Cerebellar nuclear complex (tissue), 1 donor: ENCODE data around the gene FUOM.

Experiments
- DNase-seq, 2 experiments: peaks; one replicate each; lab custom pipeline; 2025; lab: John Stamatoyannopoulos, UW

Gene FUOM, protein sequence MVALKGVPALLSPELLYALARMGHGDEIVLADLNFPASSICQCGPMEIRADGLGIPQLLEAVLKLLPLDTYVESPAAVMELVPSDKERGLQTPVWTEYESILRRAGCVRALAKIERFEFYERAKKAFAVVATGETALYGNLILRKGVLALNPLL

DNA sequence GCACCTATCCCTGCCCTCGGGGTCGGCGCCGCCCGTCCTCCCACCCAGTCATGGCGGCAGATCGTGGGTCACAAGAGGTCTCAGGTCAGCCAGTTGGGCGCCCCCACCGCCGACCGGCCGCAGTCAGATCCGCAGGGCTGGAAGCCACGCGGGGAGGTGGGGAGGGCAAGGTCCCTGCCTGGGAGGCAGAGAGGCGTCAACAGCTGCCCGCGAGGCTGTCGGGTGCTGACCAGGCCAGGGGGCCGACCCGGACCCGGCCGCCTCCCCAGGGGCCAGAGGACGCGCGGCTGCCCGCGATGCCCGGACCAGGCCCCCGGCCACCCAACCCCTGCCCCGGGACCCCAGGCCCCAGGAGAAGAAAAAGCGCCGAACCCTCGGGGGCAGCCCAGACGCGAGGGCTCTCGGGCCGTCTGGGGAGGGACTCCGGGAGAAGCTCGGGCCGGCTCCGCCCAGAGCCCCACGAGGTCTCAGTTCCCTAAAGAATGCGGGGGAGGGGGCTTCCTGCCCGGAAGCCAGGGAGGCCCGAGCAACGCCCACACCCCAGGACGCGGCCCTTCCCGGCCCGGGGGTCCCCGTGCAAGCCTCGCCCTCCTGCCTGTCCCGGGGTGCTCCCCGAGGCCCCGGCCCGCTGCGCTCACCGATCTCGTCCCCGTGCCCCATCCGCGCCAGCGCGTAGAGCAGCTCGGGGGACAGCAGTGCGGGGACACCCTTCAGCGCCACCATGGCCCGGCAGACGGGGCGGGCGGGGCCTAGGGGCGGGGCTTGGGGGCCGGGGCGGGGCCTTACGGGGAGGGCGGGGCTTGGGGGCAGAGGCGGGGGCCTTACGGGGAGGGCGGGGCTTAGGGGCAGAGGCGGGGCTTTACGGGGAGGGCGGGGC is at the start of gene FUOM:
Gene FUOM, minus strand, starts transcription at position 735 of the 877 bp plus-strand sequence. Its CDS starts 12 bp downstream, at position 723.
- DNase-seq, result no peak

DNA sequence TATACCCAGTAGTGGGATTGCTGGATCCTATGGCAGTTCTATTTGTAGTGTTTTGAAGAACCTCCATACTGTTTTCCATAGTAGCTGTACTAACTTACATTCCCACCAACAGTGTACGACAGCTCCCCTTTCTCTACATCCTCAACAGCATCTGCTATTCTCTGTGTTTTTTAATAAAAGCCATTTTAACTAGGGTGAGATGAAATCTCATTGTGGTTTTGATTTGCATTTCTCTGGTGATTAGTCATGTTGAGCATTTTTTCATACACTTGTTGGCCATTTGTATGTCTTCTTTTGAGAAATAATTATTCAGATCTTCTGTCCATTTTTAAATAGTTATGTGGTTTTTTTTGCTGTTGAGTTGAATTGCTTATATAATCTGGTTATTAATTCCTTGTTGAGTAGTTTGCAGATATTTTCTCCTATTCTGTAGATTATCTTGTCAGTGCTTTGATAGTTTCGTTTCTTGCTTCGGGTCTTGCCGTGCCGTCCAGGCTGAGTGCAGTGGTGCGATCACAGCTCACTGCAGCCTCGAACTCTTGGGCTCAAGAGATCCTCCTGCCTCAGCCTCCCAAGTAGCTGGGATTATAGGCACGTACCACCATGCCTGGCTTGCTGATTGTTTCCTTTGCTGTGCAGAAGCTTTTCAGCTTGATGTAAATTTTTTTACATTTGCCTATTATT is 48.2 kb upstream of the FUOM start:
- DNase-seq, result no peak

DNA sequence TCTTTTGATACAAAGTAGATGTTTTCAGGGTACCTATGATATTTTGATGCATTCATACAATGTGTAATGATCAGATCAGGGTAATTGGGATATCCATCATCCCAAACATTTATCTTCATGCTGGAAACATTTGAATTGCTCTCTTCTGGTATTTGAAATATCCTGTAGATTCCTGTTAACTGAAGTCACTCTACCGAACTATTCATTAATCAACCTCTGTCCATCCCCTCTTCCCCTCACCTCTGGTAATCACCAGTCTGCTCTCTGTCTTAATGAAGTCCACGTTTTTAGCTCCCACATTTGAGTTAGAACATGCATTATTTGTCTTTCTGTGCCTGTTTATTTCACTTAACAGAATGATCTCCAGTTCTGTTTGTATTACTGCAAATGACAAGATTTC is 47.5 kb upstream of the FUOM start:
- DNase-seq, result no peak

DNA sequence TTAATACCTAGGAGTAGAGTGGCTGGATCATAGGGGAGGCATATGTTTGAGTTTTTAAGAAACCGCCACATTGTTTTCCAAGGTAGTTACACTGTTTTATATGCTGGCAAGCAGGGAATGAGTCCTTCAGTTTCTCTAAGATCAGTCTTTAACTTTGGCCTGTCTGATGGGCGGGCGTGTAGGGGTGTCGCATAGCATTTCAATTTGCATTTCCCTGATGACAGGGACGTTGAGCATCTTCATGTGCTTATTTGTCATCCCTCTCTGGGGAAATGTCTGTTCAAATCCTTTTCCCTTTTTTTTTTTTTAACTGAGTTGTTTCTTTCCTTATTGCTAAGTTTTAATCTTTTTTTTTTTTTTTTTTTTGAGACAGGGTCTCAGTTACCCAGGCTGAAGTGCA is 46.0 kb upstream of the FUOM start:
- no peak for DNase-seq

DNA sequence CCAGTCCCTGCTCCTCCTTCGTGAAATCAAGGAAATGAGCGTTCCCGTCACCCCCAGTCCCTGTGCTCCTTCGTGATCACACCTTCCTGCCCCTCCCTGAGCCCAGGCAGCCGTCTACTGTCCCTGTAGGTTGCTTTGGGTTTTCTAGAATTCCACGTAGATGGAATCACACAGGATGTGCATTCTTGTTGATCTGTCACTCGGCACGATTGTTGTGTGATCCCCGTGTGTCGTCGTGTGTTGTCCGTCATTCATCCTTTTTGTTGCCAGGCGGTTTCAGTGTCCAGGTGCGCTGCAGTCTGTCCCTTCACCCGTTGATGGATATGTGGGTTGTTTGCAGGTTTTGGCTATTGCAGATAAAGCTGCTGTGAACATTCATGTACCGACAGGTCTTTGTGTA is 45.5 kb upstream of the FUOM start:
- DNase-seq, result no peak

DNA sequence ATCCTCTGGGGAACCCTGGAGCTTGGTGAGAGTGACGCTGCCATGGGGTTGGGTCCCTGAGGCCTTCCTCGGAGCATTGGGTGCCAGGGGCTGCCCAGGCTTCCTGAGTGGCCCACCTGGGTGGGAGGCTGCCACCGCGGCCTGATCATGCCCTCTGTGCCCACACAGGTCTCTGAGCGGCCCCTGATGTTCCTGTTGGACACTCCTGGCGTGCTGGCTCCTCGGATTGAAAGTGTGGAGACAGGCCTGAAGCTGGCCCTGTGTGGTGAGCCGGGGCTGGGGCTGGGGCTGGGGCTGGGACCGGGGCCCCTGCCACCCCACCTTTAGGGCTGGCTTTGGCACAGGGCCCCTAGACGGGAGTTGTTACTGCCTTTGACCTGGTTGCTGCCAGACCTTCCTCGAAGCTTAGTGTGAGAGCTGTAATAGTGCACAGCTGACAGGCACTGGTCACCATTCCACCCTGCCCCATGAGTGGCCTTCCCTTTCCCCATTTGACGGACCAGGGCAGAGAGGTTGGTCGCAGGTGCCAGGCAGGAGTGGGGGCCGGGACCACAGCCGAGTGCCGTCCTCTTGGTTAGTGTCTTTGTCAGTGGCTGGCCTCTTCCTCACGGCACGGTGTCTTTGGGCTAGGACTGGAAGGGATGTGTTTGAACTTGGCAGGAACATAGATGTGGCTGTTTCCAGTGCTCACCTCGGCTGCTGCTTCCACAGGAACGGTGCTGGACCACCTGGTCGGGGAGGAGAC is 44.3 kb upstream of the FUOM start:
- no peak for DNase-seq

DNA sequence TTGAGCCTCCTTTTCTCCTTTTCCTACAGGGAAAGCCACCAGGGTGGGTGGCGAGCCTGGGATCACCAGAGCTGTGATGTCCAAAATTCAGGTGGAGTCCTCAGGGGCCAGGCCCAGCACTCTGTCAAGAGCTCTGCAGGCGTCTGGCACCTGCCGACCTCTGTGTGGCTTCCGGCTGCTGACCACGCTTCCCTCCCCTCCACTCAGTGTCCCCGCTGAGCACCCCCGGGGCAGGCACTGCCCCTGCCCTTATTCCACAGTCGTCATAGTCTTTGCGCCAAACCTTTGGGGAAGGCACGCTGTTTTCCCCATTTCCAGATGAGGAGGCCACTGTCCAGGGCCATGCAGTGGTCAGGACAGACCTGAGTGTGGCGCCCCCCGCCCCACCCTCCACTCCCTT is 43.7 kb upstream of the FUOM start:
- no peak for DNase-seq

DNA sequence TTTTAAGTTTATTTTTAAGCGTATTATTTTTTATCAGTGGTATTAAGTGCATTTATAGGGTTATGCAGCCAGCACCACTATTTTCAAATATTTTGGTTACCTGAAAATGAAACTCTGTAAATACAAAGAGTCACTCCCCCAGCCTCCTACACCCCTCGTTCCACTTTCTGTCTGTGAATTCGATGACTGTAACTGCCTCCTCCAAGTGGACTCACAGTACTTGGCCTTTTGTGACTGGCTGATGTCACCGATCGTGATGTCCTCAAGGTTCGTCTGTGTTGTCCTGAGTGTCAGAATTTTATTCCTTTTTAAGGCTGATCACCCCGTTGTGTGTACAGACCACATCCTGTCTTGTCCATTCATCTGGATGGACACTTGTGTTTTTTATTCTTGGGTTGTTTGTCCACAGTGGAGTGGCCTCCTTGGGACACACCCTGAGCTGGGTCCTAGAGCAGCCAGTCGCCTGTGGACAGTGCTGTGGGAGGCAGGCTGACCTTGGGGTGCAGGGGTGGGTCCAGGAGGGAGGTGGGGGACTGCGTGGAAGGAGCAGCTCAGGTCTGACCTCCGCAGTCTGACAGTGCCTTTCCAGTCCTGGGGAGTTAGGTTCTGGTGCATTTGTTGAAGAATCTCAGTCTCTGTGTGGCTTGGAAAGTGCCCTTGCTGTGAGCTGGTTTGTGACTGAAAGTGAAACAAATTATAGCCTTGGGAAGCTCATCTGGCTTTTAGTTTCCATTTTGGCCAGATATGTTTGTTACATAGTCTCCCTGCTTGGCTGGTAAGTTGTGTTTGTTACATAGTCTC is 43.0 kb upstream of the FUOM start:
- no peak for DNase-seq

DNA sequence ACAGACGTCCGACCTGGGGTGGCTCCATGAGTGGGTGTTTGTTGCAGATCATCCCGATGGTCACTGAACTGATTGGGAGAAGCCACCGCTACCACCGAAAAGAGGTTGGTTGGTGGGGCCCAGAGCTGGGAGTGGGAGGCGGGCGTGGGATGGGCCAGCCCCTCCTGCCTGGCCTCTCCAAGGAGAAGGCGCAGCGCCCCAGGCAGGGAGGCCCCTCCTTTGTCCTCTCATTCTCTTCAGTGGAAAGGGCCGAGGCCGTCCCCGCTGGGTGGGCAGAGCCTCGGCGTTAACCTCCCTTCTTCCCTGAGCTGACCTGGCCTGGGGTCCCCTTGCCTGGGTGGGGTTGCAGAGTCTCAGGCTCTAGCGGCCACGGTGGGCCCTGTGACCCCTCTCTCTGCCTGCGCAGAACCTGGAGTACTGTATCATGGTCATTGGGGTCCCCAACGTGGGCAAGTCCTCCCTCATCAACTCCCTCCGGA is 41.3 kb upstream of the FUOM start:
- DNase-seq, result no peak

DNA sequence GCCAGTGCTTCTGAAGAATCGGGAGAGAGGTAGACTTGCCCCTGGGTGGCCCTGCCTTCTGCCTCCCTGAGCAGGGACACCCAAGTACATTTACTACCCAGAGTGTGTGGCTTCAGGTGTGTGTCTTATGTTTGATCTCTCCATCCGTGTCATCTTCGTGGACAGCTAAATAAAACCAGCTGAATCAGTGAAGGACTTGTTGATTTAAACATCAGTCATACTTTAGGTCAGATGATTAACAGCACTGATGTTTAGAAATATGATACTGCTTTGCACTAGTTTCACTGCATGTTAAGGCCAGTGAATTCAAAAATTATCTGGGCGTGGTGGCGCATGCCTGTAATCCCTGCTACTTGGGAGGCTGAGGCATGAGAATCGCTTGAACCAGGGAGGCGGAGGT is 40.1 kb upstream of the FUOM start:
- DNase-seq, result no peak

DNA sequence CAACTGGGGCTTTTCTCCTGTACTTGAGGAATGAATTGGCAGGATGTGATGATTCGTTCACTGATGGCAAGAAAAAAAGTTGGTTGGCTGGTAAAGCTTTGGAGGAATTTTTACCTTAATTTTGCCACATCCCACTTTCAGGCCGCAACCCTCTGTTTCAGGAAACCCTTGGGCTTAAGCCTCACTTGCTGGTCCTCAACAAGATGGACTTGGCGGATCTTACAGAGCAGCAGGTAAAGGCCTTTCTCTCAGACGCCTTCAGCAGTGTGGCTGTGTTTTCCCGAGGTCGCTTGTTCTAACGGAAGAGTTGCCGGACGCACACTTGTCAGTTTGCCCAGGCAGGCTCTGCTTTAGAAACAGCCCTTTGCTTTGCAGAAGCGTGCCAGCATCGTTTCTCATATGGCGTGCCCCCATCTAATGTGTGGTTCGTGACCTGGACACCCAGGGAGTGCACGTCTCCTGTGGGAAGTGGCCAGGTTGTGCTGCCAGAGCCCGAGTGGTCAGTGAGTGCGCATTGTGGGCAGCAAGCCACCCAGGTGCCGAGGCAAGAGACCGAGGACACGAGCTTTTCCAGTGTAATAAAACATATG is 38.3 kb upstream of the FUOM start:
- DNase-seq, result no peak

DNA sequence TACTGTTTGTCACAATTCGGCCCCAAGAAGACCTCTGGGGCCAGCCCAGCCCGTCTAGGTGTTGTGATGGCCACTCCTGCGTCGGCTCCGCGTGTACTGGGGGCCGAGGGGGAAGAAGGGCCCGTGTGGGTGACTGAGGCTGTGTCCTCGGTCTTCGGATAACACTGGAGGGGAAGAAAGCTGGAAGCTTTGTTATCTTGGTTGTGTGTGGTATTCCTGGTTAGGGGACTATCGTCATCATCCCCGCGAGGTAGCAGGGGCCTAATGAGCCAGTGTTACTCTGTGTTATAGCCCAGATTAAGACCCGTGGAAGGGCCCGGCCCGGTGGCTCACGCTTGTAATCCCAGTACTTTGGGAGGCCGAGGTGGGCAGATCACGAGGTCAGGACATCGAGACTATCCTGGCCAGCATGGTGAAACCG is 37.0 kb upstream of the FUOM start:
- DNase-seq, result no peak

DNA sequence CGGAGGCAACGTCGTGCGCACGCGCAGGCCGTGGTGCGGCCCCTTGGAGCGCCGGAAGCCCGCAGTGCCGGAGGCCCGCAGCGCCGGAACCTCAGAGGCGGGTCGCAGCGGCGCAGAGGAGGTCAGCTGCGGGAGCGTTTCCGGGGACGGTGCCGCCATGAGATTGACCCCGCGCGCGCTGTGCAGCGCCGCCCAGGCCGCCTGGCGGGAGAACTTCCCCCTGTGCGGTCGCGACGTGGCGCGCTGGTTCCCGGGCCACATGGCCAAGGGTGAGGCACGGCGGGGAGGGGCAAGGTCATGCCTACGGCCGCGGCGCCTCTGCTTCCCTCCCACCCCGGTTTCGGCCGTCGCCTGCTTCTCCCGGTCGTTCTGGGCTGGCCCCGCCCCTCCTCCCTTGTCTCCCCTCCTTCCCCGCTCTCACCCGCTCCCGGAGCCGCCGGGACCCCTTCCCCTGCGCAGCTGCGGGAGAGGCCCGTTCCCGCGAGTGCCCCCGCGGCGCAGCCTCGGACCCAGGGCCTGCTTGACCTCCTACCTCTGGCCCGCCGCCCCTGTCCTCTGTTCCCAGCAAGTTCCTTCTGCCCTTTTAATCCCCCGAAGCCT is 36.3 kb upstream of the FUOM start, which contains the start of gene MTG1:
Gene MTG1, plus strand, starts transcription at position 94 of the 600 bp plus-strand sequence. Its CDS starts 64 bp downstream, at position 158.
- peak; percentile 38 to 68 for DNase-seq

DNA sequence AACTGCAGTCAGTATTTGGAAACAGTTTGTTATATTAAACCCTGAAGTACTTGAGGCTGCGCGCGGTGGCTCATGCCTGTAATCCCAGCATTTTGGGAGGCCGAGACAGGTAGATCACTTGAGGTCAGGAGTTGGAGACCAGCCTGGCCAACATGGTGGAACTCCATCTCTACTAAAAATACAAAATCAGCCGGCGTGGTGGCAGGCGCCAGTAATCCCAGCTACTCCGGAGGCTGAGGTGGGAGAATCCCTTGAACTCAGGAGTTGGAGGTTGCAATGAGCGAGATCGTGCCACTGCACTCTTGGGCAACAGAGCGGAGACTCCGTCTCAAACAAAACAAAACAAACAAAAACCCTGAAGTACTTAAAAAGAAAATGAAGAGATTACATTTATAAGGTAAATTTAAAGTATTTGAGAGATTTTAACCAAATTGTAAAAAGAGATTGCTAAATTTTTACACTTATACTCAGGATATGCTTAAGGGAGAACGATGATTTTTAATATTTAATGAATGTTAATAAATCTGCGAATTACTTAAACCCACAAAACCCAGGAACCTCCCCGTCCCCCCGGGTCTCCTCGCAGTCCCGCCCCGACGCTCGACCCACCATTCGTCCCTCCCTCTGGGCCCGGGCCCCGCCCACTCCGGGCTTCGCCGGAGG is 35.7 kb upstream of the FUOM start:
- DNase-seq, result no peak

DNA sequence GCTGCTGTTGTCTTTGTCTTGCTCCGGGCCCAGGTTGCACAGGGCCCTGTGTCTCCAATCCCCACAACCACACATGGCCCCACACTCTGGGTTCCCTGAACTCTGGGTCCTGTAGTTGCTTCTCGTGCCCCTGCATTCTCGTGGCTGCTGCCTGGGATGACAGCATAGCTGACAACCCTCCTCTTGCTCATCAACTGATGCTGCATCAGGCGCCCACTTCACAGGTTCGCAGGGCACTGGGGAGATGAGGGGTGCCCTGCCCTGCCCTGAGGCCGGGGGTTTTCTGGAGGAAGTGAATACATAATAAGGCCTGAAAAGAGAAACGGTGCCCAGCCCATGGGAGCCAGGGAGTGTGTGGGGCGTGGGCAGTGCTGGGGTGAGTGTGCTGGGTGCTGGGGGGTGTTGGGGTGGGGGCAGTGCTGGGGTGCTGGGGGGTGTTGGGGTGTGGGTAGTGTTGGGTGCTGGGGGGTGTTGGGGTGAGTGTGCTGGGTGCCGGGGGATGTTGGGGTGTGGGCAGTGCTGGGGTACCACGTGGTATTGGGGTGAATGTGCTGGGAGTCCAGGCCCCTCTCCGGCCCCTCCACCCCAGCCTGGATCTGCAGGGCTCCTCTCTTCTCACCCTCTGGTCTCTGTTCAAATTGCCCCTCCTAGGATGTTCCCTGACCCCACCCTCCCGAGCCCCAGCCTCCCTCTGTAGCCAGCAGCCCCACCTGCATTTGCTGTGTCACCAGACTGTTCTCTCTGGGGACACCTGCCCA is 34.1 kb upstream of the FUOM start:
- DNase-seq, result no peak

DNA sequence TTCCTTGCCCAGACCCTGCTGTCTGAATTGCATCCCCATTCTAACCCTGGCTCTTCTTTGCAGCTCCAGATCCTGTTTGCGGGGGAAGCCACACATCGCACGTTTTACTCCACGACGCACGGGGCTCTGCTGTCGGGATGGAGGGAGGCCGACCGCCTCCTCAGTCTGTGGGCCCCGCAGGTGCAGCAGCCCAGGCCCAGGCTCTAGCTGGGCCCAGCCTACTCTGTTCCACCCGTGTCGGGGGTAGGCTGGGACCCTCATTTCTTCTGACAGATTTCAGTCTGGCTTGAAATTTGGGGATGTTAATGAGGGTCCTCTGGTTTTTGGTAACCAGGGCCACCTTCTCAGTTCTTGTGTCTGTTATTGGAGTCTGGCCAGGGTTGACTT is 33.4 kb upstream of the FUOM start:
- DNase-seq, result no peak

DNA sequence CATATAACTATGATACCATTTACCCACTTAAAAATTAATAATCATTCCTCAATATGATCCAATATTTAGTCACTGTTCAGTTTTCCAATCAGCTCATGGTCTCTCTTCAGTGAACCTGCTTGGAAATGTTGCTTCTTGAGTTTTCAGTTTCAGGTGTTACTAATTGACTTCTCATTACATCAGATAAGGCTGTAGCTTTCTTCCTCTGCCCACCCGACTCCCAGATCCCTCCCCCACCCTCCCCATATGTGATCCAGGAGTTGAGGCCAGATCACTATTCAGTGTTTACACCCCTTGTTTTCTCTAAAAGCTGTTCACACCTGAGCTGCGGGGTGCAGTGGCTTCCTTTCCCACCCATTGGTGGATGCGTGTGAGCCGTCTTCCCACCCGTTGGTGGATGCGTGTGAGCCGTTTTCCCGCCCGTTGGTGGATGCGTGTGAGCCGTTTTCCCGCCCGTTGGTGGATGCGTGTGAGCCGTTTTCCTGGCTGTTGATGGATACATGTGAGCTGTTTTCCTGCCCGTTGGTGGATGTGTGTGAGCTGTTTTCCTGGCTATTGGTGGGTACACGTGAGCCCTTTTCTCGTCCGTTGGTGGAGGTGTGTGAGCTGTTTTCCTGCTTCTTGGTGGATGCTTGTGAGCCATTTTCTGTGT is 32.9 kb upstream of the FUOM start:
- DNase-seq, result no peak

DNA sequence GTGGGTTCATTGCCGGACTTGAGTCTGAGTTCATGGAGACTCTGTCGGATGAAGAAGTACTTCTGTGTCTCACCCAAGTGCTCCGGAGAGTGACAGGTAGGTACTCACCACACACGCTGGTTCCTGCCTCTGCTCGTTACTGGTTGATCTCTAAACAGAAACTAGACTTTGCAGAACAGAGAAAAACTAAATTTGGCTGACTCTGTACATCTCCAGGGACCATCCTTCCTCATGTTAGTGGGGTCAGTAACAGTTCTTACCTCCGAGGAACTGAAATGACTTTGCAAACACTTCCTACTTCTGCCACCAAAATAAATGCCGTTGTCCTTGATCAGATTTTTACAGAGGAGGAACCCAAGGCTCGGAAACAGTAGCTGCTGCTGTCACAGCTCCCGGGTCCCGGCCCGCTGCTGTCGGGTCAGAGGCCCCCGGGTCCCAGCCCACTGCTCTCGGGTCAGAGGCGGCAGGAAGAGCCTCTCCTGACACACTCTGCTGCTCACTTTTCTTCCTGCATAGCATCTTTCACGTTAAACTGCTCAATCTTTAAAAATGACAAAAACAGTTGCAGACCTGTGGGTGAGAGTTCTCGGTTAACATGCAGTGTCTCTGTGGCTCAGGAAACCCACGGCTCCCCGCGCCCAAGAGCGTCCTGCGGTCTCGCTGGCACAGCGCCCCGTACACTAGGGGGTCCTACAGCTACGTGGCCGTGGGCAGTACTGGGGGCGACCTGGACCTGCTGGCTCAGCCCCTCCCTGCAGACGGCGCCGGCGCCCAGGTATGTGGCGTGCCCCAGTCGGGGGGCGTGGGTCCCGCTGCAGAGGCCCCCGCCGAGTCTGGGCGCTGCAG is 31.4 kb upstream of the FUOM start:
- no peak for DNase-seq
